ENCODE data around the gene BOD1L1.

The BOD1L1 gene

GRCh38 chr4:13536607-13537006 lies 90.9 kb downstream of the BOD1L1 start:
- DNase-seq (ENCODE audit: low read depth, low spot score) = no peak
- Histone ChIP-seq H3K9me3 (ENCODE audit: low read depth, low read length) (no peaks in the 10 kb centered on the region), H3K9ac (ENCODE audit: insufficient read length) (no peak overlapping the region), H3K27ac (no peak overlapping the region), H3K36me3 (ENCODE audit: insufficient read depth, low read length) (no peaks in the 10 kb centered on the region), H3K4me3 (no peak overlapping the region)
- TF ChIP-seq FOXP2 (optimal IDR thresholded peaks at IDR 0.05; ENCODE audit: control extremely low read depth, extremely low read length, insufficient read depth) (no peak), EZH2 (IDR thresholded peaks at IDR 0.05) (no peak), POLR2AphosphoS5 (IDR thresholded peaks at IDR 0.05; ENCODE audit: borderline replicate concordance, low read depth, low read length) (no peak)

GRCh38 chr4:13535708-13536361 lies 91.7 kb downstream of the BOD1L1 start:
- no peak for TF ChIP-seq FOXP2 (optimal IDR thresholded peaks at IDR 0.05; ENCODE audit: control extremely low read depth, extremely low read length, insufficient read depth)
- no peak for TF ChIP-seq EZH2 (IDR thresholded peaks at IDR 0.05)
- no peak for TF ChIP-seq POLR2AphosphoS5 (IDR thresholded peaks at IDR 0.05; ENCODE audit: borderline replicate concordance, low read depth, low read length)

GRCh38 chr4:13535118-13535517 lies 92.4 kb downstream of the BOD1L1 start:
- Histone ChIP-seq H3K36me3 (ENCODE audit: insufficient read depth, low read length) (no peaks in the 10 kb centered on the region), H3K4me3 (no peak overlapping the region), H3K9me3 (ENCODE audit: low read depth, low read length) (no peaks in the 10 kb centered on the region), H3K9ac (ENCODE audit: insufficient read length) (no peak overlapping the region), H3K27ac (no peak overlapping the region)
- DNase-seq (ENCODE audit: low read depth, low spot score) = no peak
- TF ChIP-seq EZH2 (IDR thresholded peaks at IDR 0.05) (no peak), POLR2AphosphoS5 (IDR thresholded peaks at IDR 0.05; ENCODE audit: borderline replicate concordance, low read depth, low read length) (no peak), FOXP2 (optimal IDR thresholded peaks at IDR 0.05; ENCODE audit: control extremely low read depth, extremely low read length, insufficient read depth) (no peak)

More at GRCh38 chr4:13535708-13536361, 91.7 kb downstream of the BOD1L1 start:
- Histone ChIP-seq H3K4me3 (no peak overlapping the region), H3K9me3 (ENCODE audit: low read depth, low read length) (no peaks in the 10 kb centered on the region), H3K36me3 (ENCODE audit: insufficient read depth, low read length) (no peaks in the 10 kb centered on the region), H3K27ac (no peak overlapping the region), H3K9ac (ENCODE audit: insufficient read length) (no peak overlapping the region)
- no peak for DNase-seq (ENCODE audit: low read depth, low spot score)

- H3K9ac ChIP-seq (ENCODE audit: insufficient read length) = no peak overlapping the region
- no peak for TF ChIP-seq EZH2 (IDR thresholded peaks at IDR 0.05)
- TF ChIP-seq POLR2AphosphoS5 (IDR thresholded peaks at IDR 0.05; ENCODE audit: borderline replicate concordance, low read depth, low read length) = no peak
- no peak for TF ChIP-seq FOXP2 (optimal IDR thresholded peaks at IDR 0.05; ENCODE audit: control extremely low read depth, extremely low read length, insufficient read depth)
- DNase-seq (ENCODE audit: low read depth, low spot score) = no peak
- H3K27ac ChIP-seq = no peak overlapping the region
- H3K36me3 ChIP-seq (ENCODE audit: insufficient read depth, low read length) = no peaks in the 10 kb centered on the region
- H3K9me3 ChIP-seq (ENCODE audit: low read depth, low read length) = no peaks in the 10 kb centered on the region
- no peak overlapping the region for H3K4me3 ChIP-seq
Measured at GRCh38 chr4:13534344-13535063, 93.0 kb downstream of the BOD1L1 start.

GRCh38 chr4:13533670-13534343 lies 93.7 kb downstream of the BOD1L1 start:
- Histone ChIP-seq H3K9me3 (ENCODE audit: low read depth, low read length) (no peaks in the 10 kb centered on the region), H3K36me3 (ENCODE audit: insufficient read depth, low read length) (no peaks in the 10 kb centered on the region), H3K4me3 (no peak overlapping the region), H3K9ac (ENCODE audit: insufficient read length) (no peak overlapping the region), H3K27ac (no peak overlapping the region)
- DNase-seq (ENCODE audit: low read depth, low spot score) = no peak
- TF ChIP-seq EZH2 (IDR thresholded peaks at IDR 0.05) (no peak), POLR2AphosphoS5 (IDR thresholded peaks at IDR 0.05; ENCODE audit: borderline replicate concordance, low read depth, low read length) (no peak), FOXP2 (optimal IDR thresholded peaks at IDR 0.05; ENCODE audit: control extremely low read depth, extremely low read length, insufficient read depth) (no peak)

- no peak overlapping the region for H3K27ac ChIP-seq
- H3K4me3 ChIP-seq = no peak overlapping the region
- H3K36me3 ChIP-seq (ENCODE audit: insufficient read depth, low read length) = no peaks in the 10 kb centered on the region
- no peak overlapping the region for H3K9ac ChIP-seq (ENCODE audit: insufficient read length)
- DNase-seq (ENCODE audit: low read depth, low spot score) = no peak
- H3K9me3 ChIP-seq (ENCODE audit: low read depth, low read length) = no peaks in the 10 kb centered on the region
- TF ChIP-seq POLR2AphosphoS5 (IDR thresholded peaks at IDR 0.05; ENCODE audit: borderline replicate concordance, low read depth, low read length) (no peak), FOXP2 (optimal IDR thresholded peaks at IDR 0.05; ENCODE audit: control extremely low read depth, extremely low read length, insufficient read depth) (no peak), EZH2 (IDR thresholded peaks at IDR 0.05) (no peak)
Measured at GRCh38 chr4:13531625-13531998, 95.9 kb downstream of the BOD1L1 start.

GRCh38 chr4:13530823-13531624 lies 96.5 kb downstream of the BOD1L1 start:
- TF ChIP-seq FOXP2 (optimal IDR thresholded peaks at IDR 0.05; ENCODE audit: control extremely low read depth, extremely low read length, insufficient read depth) = no peak
- no peak for TF ChIP-seq POLR2AphosphoS5 (IDR thresholded peaks at IDR 0.05; ENCODE audit: borderline replicate concordance, low read depth, low read length)
- no peak for TF ChIP-seq EZH2 (IDR thresholded peaks at IDR 0.05)
- H3K9ac ChIP-seq (ENCODE audit: insufficient read length) = no peak overlapping the region
- no peak overlapping the region for H3K4me3 ChIP-seq
- no peaks in the 10 kb centered on the region for H3K36me3 ChIP-seq (ENCODE audit: insufficient read depth, low read length)
- no peaks in the 10 kb centered on the region for H3K9me3 ChIP-seq (ENCODE audit: low read depth, low read length)
- DNase-seq (ENCODE audit: low read depth, low spot score) = no peak
- H3K27ac ChIP-seq = no peak overlapping the region
